ENCODE data around the gene OPCML.

DNA sequence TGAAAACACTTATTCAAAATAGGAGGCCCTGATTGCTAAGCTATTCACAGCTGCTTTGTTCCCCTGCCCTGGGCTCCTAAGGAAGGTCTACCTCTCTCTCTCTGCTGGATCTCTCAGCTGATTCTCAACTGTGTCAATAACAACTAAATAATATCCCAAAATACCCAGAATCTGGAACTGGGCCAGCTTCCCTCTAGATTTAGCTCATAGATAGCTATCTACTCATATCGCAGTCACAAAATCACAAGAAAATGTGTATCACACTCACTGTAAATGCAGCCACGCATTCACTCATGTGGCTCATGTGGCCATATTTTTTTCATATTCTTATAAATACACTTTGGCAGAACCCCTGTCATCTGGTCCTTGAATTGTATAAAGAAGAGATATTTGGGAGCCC, 555.1 kb downstream of the OPCML start:
- TF ChIP-seq, protein P1, sequence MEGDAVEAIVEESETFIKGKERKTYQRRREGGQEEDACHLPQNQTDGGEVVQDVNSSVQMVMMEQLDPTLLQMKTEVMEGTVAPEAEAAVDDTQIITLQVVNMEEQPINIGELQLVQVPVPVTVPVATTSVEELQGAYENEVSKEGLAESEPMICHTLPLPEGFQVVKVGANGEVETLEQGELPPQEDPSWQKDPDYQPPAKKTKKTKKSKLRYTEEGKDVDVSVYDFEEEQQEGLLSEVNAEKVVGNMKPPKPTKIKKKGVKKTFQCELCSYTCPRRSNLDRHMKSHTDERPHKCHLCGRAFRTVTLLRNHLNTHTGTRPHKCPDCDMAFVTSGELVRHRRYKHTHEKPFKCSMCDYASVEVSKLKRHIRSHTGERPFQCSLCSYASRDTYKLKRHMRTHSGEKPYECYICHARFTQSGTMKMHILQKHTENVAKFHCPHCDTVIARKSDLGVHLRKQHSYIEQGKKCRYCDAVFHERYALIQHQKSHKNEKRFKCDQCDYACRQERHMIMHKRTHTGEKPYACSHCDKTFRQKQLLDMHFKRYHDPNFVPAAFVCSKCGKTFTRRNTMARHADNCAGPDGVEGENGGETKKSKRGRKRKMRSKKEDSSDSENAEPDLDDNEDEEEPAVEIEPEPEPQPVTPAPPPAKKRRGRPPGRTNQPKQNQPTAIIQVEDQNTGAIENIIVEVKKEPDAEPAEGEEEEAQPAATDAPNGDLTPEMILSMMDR (IDR thresholded peaks at IDR 0.05; ENCODE audit: low read depth, low read length, missing input control) = no peak
- TF ChIP-seq, protein P2, sequence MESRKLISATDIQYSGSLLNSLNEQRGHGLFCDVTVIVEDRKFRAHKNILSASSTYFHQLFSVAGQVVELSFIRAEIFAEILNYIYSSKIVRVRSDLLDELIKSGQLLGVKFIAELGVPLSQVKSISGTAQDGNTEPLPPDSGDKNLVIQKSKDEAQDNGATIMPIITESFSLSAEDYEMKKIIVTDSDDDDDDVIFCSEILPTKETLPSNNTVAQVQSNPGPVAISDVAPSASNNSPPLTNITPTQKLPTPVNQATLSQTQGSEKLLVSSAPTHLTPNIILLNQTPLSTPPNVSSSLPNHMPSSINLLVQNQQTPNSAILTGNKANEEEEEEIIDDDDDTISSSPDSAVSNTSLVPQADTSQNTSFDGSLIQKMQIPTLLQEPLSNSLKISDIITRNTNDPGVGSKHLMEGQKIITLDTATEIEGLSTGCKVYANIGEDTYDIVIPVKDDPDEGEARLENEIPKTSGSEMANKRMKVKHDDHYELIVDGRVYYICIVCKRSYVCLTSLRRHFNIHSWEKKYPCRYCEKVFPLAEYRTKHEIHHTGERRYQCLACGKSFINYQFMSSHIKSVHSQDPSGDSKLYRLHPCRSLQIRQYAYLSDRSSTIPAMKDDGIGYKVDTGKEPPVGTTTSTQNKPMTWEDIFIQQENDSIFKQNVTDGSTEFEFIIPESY (IDR thresholded peaks at IDR 0.05) = no peak
- TF ChIP-seq TAF1 (conservative IDR thresholded peaks at IDR 0.05) (no peak), GABPA (IDR thresholded peaks at IDR 0.05 in 1 of 2, conservative IDR thresholded peaks at IDR 0.05 in 1 of 2) (no peak), JUND (IDR thresholded peaks at IDR 0.05) (no peak), SP1 (IDR thresholded peaks at IDR 0.05) (no peak)
- TF ChIP-seq, protein P3, sequence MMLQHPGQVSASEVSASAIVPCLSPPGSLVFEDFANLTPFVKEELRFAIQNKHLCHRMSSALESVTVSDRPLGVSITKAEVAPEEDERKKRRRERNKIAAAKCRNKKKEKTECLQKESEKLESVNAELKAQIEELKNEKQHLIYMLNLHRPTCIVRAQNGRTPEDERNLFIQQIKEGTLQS (IDR thresholded peaks at IDR 0.05) = no peak
- TF ChIP-seq, protein P4, sequence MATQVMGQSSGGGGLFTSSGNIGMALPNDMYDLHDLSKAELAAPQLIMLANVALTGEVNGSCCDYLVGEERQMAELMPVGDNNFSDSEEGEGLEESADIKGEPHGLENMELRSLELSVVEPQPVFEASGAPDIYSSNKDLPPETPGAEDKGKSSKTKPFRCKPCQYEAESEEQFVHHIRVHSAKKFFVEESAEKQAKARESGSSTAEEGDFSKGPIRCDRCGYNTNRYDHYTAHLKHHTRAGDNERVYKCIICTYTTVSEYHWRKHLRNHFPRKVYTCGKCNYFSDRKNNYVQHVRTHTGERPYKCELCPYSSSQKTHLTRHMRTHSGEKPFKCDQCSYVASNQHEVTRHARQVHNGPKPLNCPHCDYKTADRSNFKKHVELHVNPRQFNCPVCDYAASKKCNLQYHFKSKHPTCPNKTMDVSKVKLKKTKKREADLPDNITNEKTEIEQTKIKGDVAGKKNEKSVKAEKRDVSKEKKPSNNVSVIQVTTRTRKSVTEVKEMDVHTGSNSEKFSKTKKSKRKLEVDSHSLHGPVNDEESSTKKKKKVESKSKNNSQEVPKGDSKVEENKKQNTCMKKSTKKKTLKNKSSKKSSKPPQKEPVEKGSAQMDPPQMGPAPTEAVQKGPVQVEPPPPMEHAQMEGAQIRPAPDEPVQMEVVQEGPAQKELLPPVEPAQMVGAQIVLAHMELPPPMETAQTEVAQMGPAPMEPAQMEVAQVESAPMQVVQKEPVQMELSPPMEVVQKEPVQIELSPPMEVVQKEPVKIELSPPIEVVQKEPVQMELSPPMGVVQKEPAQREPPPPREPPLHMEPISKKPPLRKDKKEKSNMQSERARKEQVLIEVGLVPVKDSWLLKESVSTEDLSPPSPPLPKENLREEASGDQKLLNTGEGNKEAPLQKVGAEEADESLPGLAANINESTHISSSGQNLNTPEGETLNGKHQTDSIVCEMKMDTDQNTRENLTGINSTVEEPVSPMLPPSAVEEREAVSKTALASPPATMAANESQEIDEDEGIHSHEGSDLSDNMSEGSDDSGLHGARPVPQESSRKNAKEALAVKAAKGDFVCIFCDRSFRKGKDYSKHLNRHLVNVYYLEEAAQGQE (IDR thresholded peaks at IDR 0.05) = no peak
